ENCODE measurements around the gene THADA. TPM values are rescaled to one million over a fixed set of nuclear protein-coding genes. Genes with fewer than 3 reads are reported as not detected.

Gene THADA
- total and polyA plus RNA-seq, 2 donors (not counting 3 experiments of a cell fraction or from before 2014, with no cell fraction given): 22.6 to 25.3 TPM

- Histone ChIP-seq H4K20me1 (replicated peaks; ENCODE audit: control insufficient read depth, extremely low read depth, insufficient read depth, low read length) (no peaks in the 10 kb centered on the region), H3K9me1 (replicated peaks; ENCODE audit: control insufficient read depth, extremely low read depth, insufficient read depth, low read length) (no peaks in the 10 kb centered on the region), H3K27ac (ENCODE audit: insufficient read depth, low read depth, low read length) (no peak overlapping the region), H3K79me2 (ENCODE audit: control insufficient read depth, insufficient read depth, low read length) (no peaks in the 10 kb centered on the region), H2AFZ (ENCODE audit: low read depth, low read length) (no peak overlapping the region), H3K9ac (replicated peaks; ENCODE audit: extremely low read depth, insufficient read depth, low read length) (no peak overlapping the region), H3K4me1 (ENCODE audit: control insufficient read depth, extremely low read depth, insufficient read depth, low read length) (no peaks in the 10 kb centered on the region), H3K9me3 (replicated peaks; ENCODE audit: control insufficient read depth, insufficient read depth, low read length) (no peaks in the 10 kb centered on the region), H3K36me3 (ENCODE audit: control insufficient read depth in 2 of 2, extremely low read depth in 1 of 2, insufficient read depth in 2 of 2, low read length in 2 of 2) (no peaks in the 10 kb centered on the region), H3K27me3 (ENCODE audit: control insufficient read depth in 2 of 2, insufficient read depth in 2 of 2, low read length in 2 of 2) (no peaks in the 10 kb centered on the region), H3K4me2 (ENCODE audit: insufficient read depth, low read length) (no peak overlapping the region), H3K4me3 (replicated peaks in 1 of 3; ENCODE audit: insufficient read depth in 1 of 3, low read depth in 1 of 3, low read length in 3 of 3) (no peak overlapping the region)
- CTCF ChIA-PET: no interaction called here
- intact Hi-C loops (cut with micrococcal nuclease): no loop called here
- FAIRE-seq: no peak
- BruUV-seq (replicated peaks): no TSS peak
- DNase-seq (ENCODE audit: low read depth, low spot score): no peak
- dilution Hi-C loops (cut with MboI; ENCODE audit: extremely low pct_ligation_motif_present, low sequenced_read_pairs): no loop called here
- TF ChIP-seq POLR2A (IDR thresholded peaks at IDR 0.05; ENCODE audit: low read depth, low read length) (no peak), MAX (IDR thresholded peaks at IDR 0.05; ENCODE audit: insufficient read depth, insufficient read length) (no peak), JUN (IDR thresholded peaks at IDR 0.05; ENCODE audit: borderline replicate concordance, insufficient read depth, insufficient read length, low read depth) (no peak), GATA2 (IDR thresholded peaks at IDR 0.05; ENCODE audit: insufficient read depth, insufficient read length, low read depth, low read length) (no peak), MYC (IDR thresholded peaks at IDR 0.05; ENCODE audit: low read depth, low read length) (no peak), FOS (IDR thresholded peaks at IDR 0.05; ENCODE audit: borderline replicate concordance, insufficient read depth, low read length) (no peak), POLR2AphosphoS5 (IDR thresholded peaks at IDR 0.05; ENCODE audit: insufficient read depth, low read depth, low read length) (no peak), EZH2 (IDR thresholded peaks at IDR 0.05; ENCODE audit: borderline replicate concordance, low read depth, low read length, severe bottlenecking) (no peak), CTCF (IDR thresholded peaks at IDR 0.05; ENCODE audit: extremely low read depth in 1 of 2, insufficient read depth in 1 of 2, low read depth in 1 of 2, low read length in 2 of 2) (no peak)
- POLR2A ChIA-PET: no interaction called here
These were observed 70.3 kb downstream of the THADA start for GRCh38 chr2:43525506-43525905.

Data from endothelial cell of umbilical vein (primary cell).